Measurements from ENCODE around the gene ATP4A.

ATP4A gene

GRCh38 chr19:35524181-35524837, 39.1 kb downstream of the ATP4A start:
- no peak for DNase-seq (ENCODE audit: low read depth in 2 of 2)

GRCh38 chr19:35522745-35523327, 40.6 kb downstream of the ATP4A start:
- DNase-seq (ENCODE audit: low read depth in 2 of 2), result no peak

- DNase-seq (ENCODE audit: low read depth in 2 of 2), result no peak
These were observed 42.2 kb downstream of the ATP4A start for GRCh38 chr19:35521124-35521743.

- no peak for DNase-seq (ENCODE audit: low read depth in 2 of 2)
These were observed 44.2 kb downstream of the ATP4A start for GRCh38 chr19:35519291-35519690.

GRCh38 chr19:35518313-35518712, 45.1 kb downstream of the ATP4A start:
- DNase-seq (ENCODE audit: low read depth in 2 of 2), result no peak

GRCh38 chr19:35517342-35517741, 46.1 kb downstream of the ATP4A start:
- DNase-seq (ENCODE audit: low read depth in 2 of 2), result no peak

GRCh38 chr19:35516310-35516709, 47.1 kb downstream of the ATP4A start:
- no peak for DNase-seq (ENCODE audit: low read depth in 2 of 2)

- DNase-seq (ENCODE audit: low read depth in 2 of 2), result no peak
These were observed 49.1 kb downstream of the ATP4A start for GRCh38 chr19:35514282-35514809.

GRCh38 chr19:35513628-35514281, 49.7 kb downstream of the ATP4A start, which contains the start of gene DMKN:
TSS of gene DMKN (minus strand) at chr19:35513649. CDS start at chr19:35513475, 174 bp downstream.
- DNase-seq (ENCODE audit: low read depth in 2 of 2), result no peak

GRCh38 chr19:35512831-35513627, 50.4 kb downstream of the ATP4A start:
- DNase-seq (ENCODE audit: low read depth in 2 of 2), result no peak

GRCh38 chr19:35511337-35511736, 52.1 kb downstream of the ATP4A start:
- no peak for DNase-seq (ENCODE audit: low read depth in 2 of 2)

GRCh38 chr19:35510626-35510964, 52.9 kb downstream of the ATP4A start:
- no peak for DNase-seq (ENCODE audit: low read depth in 2 of 2)

- DNase-seq (ENCODE audit: low read depth in 2 of 2), result peak; percentile 33 to 63
These were observed 53.4 kb downstream of the ATP4A start for GRCh38 chr19:35509861-35510625.

GRCh38 chr19:35509018-35509652, 54.3 kb downstream of the ATP4A start:
- no peak for DNase-seq (ENCODE audit: low read depth in 2 of 2)

- no peak for DNase-seq (ENCODE audit: low read depth in 2 of 2)
These were observed 55.3 kb downstream of the ATP4A start for GRCh38 chr19:35508129-35508528.

GRCh38 chr19:35507561-35507960, 55.9 kb downstream of the ATP4A start:
- DNase-seq (ENCODE audit: low read depth in 2 of 2), result no peak

- DNase-seq (ENCODE audit: low read depth in 2 of 2), result no peak
These were observed 57.4 kb downstream of the ATP4A start for GRCh38 chr19:35506011-35506410.

- no peak for DNase-seq (ENCODE audit: low read depth in 2 of 2)
These were observed 60.7 kb downstream of the ATP4A start for GRCh38 chr19:35502751-35503150.

GRCh38 chr19:35501684-35502083, 61.8 kb downstream of the ATP4A start:
- no peak for DNase-seq (ENCODE audit: low read depth in 2 of 2)

GRCh38 chr19:35500611-35501010, 62.8 kb downstream of the ATP4A start:
- DNase-seq (ENCODE audit: low read depth in 2 of 2), result no peak

All from stimulated activated CD4-positive, alpha-beta T cell treated with anti-CD3 and anti-CD28 coated beads, Interleukin-1b, Interleukin-23, amount 100 ng/mL, for 1 hour (primary cell).